Stimulated activated naive CD8-positive, alpha-beta T cell treated with anti-CD3 and anti-CD28 coated beads, Interleukin-15, Interleukin-2, amounts not matched to agents 100 ng/mL and 50 ng/mL, for 24 hours (primary cell): Measurements from ENCODE around the gene AKIRIN1.
"Not testable (repeated sequence)": the region's sequence is repeated elsewhere in the genome, so short reads cannot be mapped to it uniquely, and the experiment has no call there.

Experiments used
- H3K27ac Mint-ChIP-seq: one replicate; pipeline ENCODE4 v1.8.0; 2021; ENCODE audit warnings: mild to moderate bottlenecking, mixed read lengths
- H3K27me3 Mint-ChIP-seq: one replicate; pipeline ENCODE4 v1.8.0; 2021; ENCODE audit warnings: mixed read lengths
- H3K36me3 Mint-ChIP-seq: one replicate; pipeline ENCODE4 v1.8.0; 2021; ENCODE audit warnings: low read depth, mixed read lengths
- H3K4me1 Mint-ChIP-seq: one replicate; pipeline ENCODE4 v1.8.0; 2021; ENCODE audit warnings: low read depth, mixed read lengths
- H3K4me3 Mint-ChIP-seq: one replicate; pipeline ENCODE4 v1.8.0; 2021; ENCODE audit warnings: mild to moderate bottlenecking, mixed read lengths
- H3K9me3 Mint-ChIP-seq: one replicate; pipeline ENCODE4 v1.8.0; 2021; ENCODE audit warnings: mixed read lengths

The AKIRIN1 gene

GRCh38 chr1:38979380-38979779, 11.7 kb upstream of the AKIRIN1 start:
- H3K4me3 Mint-ChIP-seq, H3K9me3 Mint-ChIP-seq, H3K27ac Mint-ChIP-seq, H3K4me1 Mint-ChIP-seq, H3K27me3 Mint-ChIP-seq, H3K36me3 Mint-ChIP-seq: not testable (repeated sequence)

DNA sequence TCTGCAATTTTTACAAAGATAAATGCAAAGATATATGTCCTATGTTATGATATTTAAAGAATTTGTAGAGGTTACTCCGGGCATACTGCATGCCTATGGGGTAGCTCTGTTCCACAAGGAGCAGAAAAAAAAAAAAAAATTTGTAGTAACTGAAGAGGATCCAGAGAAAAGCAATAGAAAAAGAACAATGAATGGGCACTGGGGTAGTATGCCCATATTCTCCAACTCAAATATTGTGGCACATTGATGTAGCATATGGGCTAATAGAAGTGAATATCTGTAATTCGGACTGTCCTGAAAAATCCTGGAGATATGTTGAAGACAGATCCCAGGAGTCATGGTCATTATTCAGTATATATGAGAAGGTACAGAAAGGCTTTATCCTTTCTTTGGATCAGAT, 1.1 kb upstream of the AKIRIN1 start:
- Mint-ChIP-seq H3K27me3 (no peaks in the 10 kb centered on the region), H3K9me3 (no peaks in the 10 kb centered on the region), H3K36me3 (peaks cover 24% of the 10 kb centered on the region), H3K4me1 (peaks cover 43% of the 10 kb centered on the region), H3K4me3 (peak overlapping the region; percentile 79), H3K27ac (peak overlapping the region; percentile 82)

GRCh38 chr1:38990386-38990737, 714 bp upstream of the AKIRIN1 start:
- no peaks in the 10 kb centered on the region for H3K9me3 Mint-ChIP-seq
- H3K36me3 Mint-ChIP-seq: peaks cover 27% of the 10 kb centered on the region
- peak overlapping the region; percentile 79 for H3K4me3 Mint-ChIP-seq
- peaks cover 47% of the 10 kb centered on the region for H3K4me1 Mint-ChIP-seq
- H3K27me3 Mint-ChIP-seq: no peaks in the 10 kb centered on the region
- peak overlapping the region; percentile 82 for H3K27ac Mint-ChIP-seq

DNA sequence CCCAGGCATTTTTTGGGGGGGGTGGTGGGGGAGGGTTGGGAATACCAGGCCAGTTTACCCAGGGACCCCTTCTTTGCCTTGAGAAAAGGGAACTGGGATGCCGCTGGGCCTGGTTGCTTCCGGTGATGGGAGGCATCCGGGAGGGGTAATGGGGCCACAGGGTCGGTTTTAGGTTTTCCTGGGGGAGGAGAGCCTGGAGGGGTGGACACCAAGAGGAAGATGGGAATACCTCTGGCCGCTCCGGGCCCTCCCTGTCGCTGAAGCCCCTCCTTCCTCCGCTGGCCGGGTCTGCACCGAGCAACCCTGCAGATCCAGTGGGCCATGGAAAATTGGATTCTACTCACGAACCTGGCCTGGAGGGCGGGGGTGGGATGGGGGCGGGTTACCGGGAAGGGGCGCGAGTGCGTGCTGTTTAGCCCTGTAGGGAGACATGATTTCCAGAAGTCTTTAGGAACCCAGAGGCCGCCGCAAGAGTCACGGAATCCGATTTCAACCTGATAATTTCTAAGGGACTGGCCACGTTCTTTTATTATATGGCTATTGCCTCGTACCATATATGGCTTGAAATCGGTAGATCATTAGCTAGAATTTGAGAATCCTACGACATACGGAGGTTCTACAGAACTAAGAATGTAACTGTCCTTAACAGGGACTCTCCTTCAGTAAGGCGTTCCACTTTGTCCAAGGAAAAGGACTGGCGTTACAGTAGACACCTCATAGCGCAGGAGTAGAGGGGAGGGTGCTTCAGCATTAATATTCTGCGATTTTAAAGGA, 749 bp downstream of the AKIRIN1 start:
- H3K9me3 Mint-ChIP-seq: no peaks in the 10 kb centered on the region
- H3K4me1 Mint-ChIP-seq: peaks cover 56% of the 10 kb centered on the region
- H3K36me3 Mint-ChIP-seq: peaks cover 30% of the 10 kb centered on the region
- no peaks in the 10 kb centered on the region for H3K27me3 Mint-ChIP-seq
- H3K4me3 Mint-ChIP-seq: peak overlapping the region; percentile 96
- peak overlapping the region; percentile 91 for H3K27ac Mint-ChIP-seq

GRCh38 chr1:38992412-38993111, 1.5 kb downstream of the AKIRIN1 start:
- Mint-ChIP-seq H3K27me3 (no peaks in the 10 kb centered on the region), H3K4me3 (peak overlapping the region; percentile 96), H3K27ac (peak overlapping the region; percentile 91), H3K4me1 (peaks cover 63% of the 10 kb centered on the region), H3K36me3 (peaks cover 30% of the 10 kb centered on the region), H3K9me3 (no peaks in the 10 kb centered on the region)

DNA sequence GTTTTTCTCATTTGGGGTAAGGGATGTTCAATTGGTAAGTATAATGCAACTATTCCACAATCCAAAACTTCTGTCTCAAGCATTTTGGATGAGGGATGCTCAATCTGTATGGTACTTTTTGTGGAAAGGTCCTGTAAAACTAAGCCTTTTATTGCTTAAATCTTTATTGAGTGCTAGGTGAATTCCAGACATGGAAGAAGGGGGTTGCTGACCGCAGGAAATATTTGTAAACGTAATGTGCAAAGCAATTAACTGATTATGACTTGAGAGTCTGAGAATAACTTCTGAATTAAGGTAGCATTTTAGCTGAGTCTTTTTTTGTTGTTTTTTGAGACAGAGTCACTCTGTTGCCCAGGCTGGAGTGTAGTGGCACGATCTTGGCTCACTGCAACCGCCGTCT, 3.1 kb downstream of the AKIRIN1 start:
- Mint-ChIP-seq H3K36me3 (peaks cover 44% of the 10 kb centered on the region), H3K27me3 (no peaks in the 10 kb centered on the region), H3K4me3 (peak overlapping the region; percentile 21), H3K9me3 (no peaks in the 10 kb centered on the region), H3K4me1 (peaks cover 72% of the 10 kb centered on the region), H3K27ac (peak overlapping the region; percentile 6)

- peaks cover 59% of the 10 kb centered on the region for H3K36me3 Mint-ChIP-seq
- H3K9me3 Mint-ChIP-seq: no peaks in the 10 kb centered on the region
- peak overlapping the region; percentile 36 for H3K27ac Mint-ChIP-seq
- H3K4me3 Mint-ChIP-seq: no peak overlapping the region
- no peaks in the 10 kb centered on the region for H3K27me3 Mint-ChIP-seq
- peaks cover 65% of the 10 kb centered on the region for H3K4me1 Mint-ChIP-seq
These were observed 6.2 kb downstream of the AKIRIN1 start for GRCh38 chr1:38997034-38997900.

DNA sequence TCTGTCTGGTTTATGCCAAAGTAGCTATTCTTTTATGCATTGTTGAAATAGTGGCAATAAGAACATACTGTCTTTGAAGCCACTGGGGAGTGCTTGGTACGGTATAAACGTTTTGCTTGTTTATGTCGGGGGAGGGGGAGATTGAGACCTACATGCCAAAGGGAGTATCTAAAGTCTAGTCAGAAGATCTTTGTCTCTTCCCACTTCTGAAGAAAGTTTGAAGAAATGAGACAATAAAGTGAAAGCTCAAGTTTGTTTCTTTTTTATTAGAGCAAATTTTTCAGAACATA, 6.8 kb downstream of the AKIRIN1 start:
- Mint-ChIP-seq H3K36me3 (peaks cover 59% of the 10 kb centered on the region), H3K27me3 (no peaks in the 10 kb centered on the region), H3K4me1 (peaks cover 65% of the 10 kb centered on the region), H3K27ac (peak overlapping the region; percentile 36), H3K4me3 (no peak overlapping the region), H3K9me3 (no peaks in the 10 kb centered on the region)

DNA sequence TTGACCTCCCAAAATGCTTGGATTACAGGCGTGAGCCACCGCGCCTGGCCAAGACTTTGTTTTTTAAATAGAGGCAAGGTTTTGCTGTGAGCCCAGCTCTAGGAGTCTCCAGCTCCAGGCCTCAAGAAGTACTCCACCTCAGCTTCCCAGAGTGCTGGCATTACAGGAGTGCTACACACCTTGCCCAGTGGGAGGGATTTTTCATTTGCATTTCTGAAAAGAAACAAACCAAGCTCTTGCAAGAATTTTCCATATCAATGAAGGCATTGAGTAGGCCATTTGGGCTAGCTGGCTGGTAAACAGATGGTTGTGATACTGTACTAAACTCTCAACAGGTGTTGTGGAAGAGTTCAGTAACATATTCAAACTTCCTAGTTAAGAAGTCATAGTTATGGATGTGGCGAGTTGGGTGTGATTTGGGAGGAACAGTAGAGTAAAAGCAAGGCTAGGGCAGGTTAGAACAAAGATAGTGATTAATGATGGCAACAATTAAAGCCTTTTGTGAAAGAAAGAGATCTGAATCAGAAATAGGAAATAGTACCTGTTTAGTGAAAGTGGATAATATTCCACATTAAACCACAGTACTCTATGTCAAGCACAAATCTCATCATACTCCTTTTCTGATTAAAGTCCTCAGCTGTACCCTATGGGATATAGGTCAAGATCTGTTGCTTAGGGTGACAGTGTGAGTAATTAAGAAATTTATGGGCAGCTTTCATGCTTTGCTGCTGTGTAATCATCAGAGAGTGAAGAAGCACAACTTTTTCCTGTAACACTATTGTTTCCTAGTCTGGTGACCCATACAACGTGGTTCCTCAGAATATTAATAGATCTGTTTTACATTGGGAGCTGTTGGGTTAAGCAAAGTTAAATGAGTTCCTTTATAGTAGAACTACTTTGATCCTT, 10.7 kb downstream of the AKIRIN1 start:
- Mint-ChIP-seq H3K36me3 (peaks cover 65% of the 10 kb centered on the region), H3K4me3 (no peak overlapping the region), H3K27me3 (no peaks in the 10 kb centered on the region), H3K9me3 (no peaks in the 10 kb centered on the region), H3K27ac (peak overlapping the region; percentile 5), H3K4me1 (peaks cover 49% of the 10 kb centered on the region)

DNA sequence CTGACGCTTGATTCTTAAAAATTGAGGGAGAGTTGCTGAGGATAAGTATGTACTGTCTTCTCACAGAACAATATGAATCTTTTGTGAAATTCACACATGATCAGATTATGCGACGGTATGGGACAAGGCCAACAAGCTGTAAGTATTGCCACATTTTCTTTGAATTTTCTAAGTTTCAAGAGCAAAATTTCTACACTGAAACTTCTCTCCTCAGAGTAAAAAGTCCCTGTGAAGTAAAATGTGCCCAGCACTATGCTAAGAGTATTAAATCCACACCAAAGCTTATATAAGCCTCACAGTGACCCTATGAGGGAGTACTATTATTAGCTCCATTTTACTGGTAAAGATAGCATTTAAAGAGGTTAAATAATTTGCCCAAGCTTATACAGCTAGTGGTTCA, 12.2 kb downstream of the AKIRIN1 start:
- no peaks in the 10 kb centered on the region for H3K27me3 Mint-ChIP-seq
- peaks cover 72% of the 10 kb centered on the region for H3K36me3 Mint-ChIP-seq
- H3K4me3 Mint-ChIP-seq: no peak overlapping the region
- H3K27ac Mint-ChIP-seq: peak overlapping the region; percentile 65
- H3K4me1 Mint-ChIP-seq: peaks cover 34% of the 10 kb centered on the region
- no peaks in the 10 kb centered on the region for H3K9me3 Mint-ChIP-seq

DNA sequence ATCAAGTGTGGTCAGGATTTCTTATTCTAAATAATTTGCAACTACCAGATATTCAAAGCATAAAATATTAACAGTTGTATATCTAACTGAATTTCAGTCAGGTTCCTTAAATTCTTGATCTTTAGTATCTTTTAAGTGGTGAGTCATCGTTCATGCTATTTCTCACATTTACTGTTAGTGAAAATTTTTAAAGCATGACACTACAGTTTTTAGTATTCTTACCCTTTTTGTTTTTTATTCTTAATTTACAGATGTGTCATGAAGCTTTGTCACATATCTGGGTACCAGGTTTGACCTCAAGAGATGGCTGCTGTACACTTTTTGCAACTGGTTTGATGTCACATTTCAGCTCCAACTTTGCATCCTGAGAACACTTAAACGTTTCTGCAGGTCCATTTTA, 12.7 kb downstream of the AKIRIN1 start:
- Mint-ChIP-seq H3K27ac (peak overlapping the region; percentile 65), H3K4me1 (peaks cover 33% of the 10 kb centered on the region), H3K36me3 (peaks cover 72% of the 10 kb centered on the region), H3K27me3 (no peaks in the 10 kb centered on the region), H3K4me3 (no peak overlapping the region), H3K9me3 (no peaks in the 10 kb centered on the region)

- Mint-ChIP-seq H3K9me3 (no peaks in the 10 kb centered on the region), H3K27ac (no peak overlapping the region), H3K36me3 (peaks cover 65% of the 10 kb centered on the region), H3K4me1 (peaks cover 31% of the 10 kb centered on the region), H3K4me3 (no peak overlapping the region), H3K27me3 (no peaks in the 10 kb centered on the region)
These were observed 15.2 kb downstream of the AKIRIN1 start for GRCh38 chr1:39006287-39006686.

- Mint-ChIP-seq H3K4me1 (peaks cover 25% of the 10 kb centered on the region), H3K4me3 (no peak overlapping the region), H3K27ac (no peak overlapping the region), H3K27me3 (no peaks in the 10 kb centered on the region), H3K36me3 (peaks cover 63% of the 10 kb centered on the region), H3K9me3 (no peaks in the 10 kb centered on the region)
These were observed 15.9 kb downstream of the AKIRIN1 start for GRCh38 chr1:39006726-39007645.

- H3K27me3 Mint-ChIP-seq, H3K9me3 Mint-ChIP-seq, H3K4me3 Mint-ChIP-seq, H3K4me1 Mint-ChIP-seq, H3K27ac Mint-ChIP-seq: not testable (repeated sequence)
- peaks cover 11% of the 10 kb centered on the region for H3K36me3 Mint-ChIP-seq
These were observed 23.9 kb downstream of the AKIRIN1 start for GRCh38 chr1:39014956-39015355.
